HG03175 (cell line): ENCODE results near the gene RRBP1.

Experiments used
- ATAC-seq: cut with Tn5 transposase; IDR thresholded peaks from one replicate; pipeline ENCODE4 v1.9.1; 2021; ENCODE audit warnings: mild to moderate bottlenecking, moderate library complexity; ENCODE audit not compliant: unreplicated experiment

RRBP1 gene, protein sequence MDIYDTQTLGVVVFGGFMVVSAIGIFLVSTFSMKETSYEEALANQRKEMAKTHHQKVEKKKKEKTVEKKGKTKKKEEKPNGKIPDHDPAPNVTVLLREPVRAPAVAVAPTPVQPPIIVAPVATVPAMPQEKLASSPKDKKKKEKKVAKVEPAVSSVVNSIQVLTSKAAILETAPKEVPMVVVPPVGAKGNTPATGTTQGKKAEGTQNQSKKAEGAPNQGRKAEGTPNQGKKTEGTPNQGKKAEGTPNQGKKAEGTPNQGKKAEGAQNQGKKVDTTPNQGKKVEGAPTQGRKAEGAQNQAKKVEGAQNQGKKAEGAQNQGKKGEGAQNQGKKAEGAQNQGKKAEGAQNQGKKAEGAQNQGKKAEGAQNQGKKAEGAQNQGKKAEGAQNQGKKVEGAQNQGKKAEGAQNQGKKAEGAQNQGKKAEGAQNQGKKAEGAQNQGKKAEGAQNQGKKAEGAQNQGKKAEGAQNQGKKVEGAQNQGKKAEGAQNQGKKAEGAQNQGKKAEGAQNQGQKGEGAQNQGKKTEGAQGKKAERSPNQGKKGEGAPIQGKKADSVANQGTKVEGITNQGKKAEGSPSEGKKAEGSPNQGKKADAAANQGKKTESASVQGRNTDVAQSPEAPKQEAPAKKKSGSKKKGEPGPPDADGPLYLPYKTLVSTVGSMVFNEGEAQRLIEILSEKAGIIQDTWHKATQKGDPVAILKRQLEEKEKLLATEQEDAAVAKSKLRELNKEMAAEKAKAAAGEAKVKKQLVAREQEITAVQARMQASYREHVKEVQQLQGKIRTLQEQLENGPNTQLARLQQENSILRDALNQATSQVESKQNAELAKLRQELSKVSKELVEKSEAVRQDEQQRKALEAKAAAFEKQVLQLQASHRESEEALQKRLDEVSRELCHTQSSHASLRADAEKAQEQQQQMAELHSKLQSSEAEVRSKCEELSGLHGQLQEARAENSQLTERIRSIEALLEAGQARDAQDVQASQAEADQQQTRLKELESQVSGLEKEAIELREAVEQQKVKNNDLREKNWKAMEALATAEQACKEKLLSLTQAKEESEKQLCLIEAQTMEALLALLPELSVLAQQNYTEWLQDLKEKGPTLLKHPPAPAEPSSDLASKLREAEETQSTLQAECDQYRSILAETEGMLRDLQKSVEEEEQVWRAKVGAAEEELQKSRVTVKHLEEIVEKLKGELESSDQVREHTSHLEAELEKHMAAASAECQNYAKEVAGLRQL (N-terminal part only)

DNA sequence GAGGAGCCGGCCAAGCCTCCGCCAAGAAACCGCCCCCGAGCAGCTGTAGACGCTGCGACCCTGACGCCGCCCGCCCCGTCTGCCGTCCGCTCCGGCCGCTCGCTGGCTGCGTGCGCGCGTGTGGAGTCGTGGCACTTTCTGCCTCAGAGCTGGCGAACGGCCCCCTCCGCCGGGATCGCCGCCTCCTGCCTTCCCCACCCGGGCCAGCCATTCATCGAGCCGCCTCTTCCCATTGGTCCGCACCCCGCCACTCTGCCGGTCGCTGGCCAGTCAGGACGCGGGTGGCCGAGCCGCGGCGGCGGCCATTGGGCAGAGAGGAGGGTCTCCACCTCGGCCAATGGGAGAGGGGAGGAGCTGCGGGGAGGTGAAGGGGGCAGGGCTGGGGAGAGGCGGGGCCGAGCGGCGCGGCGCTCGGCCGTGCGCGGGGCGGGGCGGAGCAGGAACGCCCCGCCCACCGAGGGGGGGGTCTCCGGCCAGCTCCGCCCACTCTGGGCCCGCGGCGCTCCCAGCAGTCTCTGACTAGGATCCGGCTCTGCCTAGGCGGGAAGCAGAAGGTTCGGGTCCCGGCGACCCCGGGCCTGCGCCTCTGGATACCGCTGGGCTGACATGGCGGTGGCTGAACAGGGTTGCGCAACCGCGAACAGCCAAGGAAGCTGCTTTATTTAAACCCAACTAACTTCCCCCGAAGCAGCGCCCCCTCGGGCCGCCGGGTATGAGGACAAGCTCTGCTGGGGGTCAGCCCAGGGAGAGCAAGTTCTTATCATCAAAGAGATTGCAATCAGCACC, at the start of gene RRBP1:
TSS of gene RRBP1 (minus strand) at position 140 of the 786 bp plus-strand sequence. CDS start 21,735 bp downstream, outside the sequence.
- peak; percentile 89 for ATAC-seq

DNA sequence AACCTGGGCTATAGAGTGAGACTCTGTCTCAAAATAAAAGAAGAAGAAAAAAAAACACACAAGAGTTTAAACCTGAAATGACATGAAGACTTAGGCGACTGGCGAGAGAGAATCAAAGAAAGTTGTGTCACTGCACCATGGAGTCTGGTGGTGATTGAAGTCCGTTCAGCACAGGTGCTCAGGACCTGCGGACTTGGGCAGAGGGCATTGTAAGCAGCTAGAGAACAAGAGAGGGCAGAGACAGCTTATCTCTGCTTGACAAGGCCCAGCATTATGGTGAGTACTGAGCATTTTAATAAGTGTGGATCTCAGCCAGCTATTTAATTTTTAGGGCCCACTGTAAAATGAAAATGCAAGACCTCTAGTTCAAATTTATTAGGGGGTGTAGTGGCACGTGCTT, 49.2 kb upstream of the RRBP1 start:
- ATAC-seq: no peak

DNA sequence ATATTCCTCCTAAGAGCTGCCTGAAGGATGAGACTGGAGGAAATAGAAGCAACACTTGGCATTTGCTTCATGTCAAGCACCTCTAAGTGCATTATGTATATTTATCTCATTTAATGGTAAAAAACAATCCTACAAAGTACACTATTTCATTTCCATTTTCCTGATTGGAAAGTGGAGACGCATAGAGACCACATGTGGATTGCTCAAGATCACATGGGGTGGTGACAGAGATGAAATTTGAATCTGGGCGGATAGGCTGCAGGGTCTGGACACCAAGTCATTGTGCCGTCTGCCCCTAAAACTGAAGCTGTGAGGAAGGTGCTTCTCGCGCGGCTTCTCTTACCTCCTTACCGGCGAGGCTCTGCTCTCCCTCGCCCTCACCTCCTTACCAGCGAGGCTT, 48.0 kb upstream of the RRBP1 start:
- ATAC-seq: no peak

DNA sequence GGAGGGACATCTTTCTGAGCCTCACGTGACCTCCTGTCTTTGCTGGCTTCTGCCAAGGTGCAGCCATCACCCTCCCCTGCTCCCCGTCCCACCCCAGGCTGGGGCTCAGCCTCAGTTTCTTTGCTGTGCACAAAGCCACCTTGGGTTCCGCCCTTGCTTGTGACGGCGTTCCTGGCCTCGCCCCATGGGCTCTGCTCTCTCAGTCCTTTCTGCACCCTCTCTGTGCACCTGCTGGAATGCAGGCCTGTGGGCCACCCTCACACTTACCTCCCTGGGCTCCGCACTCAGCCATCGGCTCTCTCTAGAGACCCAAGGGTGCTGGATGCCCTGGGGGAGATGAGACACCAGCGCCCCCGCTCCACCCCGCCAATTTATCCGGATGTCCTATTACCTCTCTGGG, 46.0 kb upstream of the RRBP1 start:
- no peak for ATAC-seq

DNA sequence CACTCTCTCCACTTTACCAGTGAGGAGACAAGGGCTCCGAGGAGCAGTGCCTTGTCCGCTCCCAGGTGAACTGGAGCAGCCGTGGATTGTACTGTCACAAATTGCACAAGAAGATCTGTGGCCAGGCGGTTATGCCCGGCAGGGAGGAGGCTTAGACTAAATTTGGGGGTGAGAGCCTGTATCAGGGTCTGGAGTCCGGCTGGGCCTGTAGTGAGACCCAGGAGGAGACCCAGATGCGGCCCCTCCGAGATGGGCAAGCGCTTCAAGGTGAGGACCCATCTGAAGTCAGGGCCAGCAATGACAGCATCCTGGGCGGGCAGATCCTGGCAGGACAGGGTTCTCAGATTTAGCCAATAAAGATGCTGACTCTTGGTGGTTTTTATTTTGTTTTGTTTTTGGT, 45.3 kb upstream of the RRBP1 start:
- ATAC-seq: no peak

DNA sequence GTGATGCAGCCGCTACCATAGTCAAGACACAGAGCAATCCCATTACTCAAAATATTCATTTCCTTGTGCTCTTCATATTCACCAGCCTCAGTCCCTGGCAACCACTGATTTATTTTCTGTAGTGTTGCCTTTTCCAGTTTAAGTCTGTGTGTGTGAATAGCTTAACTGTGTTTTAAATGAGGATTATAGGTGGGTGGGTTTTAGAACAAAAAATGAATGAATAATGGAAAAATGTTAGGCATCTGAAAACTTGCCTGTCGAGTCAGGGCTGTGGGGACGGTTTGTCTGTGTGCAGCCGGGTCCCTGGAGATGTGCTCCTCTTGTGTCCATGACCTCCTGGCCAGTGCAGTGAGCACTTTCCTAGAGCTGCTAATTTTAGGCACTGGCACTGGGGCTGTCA, 44.9 kb upstream of the RRBP1 start:
- ATAC-seq: no peak

DNA sequence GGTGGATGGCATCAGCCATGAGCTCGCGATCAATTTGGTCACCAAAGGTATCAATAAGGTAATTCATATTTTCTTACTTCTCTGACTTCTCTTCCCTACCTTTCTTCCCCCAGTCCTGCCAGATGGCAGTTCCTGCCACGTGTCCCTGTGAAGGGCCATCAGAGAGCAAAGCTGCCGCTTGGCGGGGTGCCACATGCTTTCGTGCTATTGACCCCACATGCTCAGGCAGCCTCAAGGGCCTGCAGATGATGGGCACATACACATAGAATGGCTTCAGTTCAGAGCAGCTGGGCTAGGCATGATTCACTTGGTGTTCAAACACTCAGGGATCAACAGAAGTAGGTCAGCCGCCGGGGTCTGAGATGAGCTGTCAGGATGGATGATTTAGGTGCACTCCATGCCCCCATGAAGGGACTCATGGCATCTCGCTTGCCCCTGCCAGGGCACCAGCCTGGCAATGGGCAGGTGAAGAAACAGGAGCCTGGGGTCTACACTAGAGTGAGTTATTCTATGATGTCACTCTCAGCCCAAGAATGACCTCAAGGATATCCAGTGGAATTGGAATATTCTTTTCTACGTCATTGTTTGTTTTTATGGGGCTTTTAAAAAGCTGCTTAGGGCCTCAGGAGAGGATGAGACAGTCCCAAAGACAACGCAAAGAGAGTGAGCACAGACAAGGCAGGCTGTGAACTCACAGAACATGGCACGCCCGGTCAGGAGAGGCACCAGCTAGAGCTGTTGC, 43.2 kb upstream of the RRBP1 start:
- ATAC-seq: no peak

DNA sequence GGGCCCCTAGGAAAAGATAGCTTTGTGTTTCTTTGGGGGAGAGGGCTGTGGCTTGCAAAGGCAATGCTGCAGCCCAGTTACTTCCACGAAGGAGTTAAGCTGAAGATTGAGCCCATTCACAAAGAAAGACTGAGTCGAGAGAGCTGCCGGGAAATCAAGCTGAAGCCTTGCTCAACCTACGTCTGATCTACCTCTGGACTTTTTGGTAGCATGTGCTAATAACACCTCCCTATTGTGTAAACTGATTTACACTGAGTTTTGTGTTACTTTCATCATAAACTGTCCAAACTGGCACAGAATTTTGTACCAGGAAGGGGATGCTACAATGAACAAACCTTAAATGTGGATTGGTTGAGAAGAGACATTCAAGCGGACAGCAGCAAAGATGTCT, 41.3 kb upstream of the RRBP1 start:
- ATAC-seq: no peak

DNA sequence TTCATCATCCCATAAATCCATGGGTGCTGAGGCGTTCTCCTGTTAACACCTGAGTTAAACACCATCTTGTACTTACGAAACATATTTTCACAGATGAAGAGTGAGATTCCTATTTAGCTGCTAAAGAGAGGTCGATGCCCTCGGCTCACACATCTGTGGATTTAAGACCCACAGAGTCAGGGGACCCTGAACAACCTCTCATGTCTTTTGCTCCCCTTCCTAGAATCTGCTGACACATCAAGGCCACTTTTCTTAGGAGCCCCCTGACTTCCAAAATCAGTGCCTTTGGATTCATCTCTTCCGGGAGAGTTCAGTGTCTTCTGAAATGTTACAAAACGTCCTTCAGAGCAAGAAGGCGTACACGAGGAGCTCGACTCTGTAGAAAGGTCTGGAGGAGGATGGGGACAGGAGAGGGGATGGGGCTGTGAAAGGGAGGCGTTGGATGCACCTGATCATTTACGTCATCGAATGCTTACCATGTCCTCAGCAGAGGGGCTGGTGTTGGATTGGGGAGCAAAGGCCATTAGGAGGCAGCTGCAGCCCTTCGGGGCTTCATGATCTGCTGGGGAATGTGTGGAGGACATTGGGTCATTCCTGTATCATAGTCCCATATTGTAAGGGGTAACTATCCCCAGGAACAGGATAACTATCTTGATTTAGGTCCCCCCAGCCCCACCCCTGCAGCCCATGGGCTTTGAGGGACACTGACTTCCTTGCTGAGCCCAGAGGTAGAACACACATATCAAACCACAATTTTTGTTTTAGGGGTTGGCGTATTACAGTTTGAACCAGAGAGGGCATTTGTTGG, 40.7 kb upstream of the RRBP1 start:
- no peak for ATAC-seq

DNA sequence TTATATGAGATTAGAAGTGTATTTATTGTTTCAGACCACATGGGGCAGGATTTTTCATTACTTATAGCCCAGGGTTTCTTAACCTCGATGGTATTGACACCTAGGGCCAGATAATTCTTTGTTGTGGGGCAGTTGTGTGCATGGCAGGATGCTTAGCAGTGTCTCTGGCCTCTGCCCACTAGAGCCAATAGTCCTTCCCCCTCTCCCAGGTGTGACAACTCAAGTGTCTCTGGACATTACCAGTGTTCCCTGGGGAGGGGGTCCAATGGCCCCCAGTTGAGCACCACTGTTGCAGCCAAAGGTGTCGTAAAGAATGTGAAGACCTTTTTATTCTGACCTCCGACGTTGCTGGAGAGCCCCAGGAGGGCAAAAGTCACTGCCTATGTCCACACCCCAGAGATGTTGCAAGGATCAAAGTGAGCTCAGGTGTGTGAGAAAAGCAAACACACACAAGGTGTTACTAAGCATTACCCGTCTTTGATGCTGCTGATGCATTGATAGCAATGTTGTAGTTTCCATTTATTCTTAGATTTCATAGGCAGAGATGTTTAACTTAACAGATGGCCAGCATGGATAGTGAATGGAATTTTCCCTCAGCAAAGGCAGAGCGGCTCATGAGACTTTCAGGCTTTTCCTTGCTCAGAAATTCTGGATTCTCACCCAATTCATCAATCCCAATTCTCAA, 39.9 kb upstream of the RRBP1 start:
- ATAC-seq: no peak

DNA sequence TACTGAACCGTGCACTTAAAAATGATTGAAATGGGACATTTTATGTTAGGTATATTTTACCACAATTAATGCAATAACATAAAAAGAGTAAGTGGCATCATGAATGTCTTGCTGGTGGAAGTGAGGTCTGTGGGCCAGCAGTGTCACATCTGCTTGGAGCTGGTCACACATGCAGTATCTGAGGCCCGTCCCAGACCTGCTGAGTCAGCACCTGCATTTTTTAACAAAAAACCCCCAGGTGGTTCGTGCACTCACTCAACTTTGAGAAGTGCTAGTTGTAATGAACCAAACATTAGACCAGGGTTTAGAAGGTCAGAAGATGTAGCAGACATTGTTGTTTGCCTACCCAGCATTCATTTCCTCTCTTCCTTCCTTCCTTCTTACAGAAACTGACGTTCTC, 38.7 kb upstream of the RRBP1 start:
- ATAC-seq: no peak

DNA sequence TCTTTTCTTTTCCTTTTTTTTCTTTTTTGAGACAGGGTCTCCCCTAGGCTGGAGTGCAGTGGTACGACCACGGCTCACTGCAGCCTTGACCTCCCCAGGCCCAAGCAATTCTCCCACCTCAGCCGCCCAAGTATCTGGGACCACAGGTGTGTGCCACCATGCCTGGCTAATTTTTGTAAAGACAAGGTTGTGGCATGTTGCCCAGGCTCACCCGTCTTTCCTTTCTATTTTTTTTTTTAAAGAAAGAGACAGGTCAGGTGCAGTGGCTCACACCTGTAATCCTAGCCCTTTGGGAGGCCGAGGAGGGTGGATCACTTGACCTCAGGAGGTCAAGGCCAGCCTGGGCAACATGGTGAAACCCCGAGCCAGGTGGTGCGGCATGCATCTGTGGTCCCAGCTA, 34.3 kb upstream of the RRBP1 start:
- no peak for ATAC-seq

DNA sequence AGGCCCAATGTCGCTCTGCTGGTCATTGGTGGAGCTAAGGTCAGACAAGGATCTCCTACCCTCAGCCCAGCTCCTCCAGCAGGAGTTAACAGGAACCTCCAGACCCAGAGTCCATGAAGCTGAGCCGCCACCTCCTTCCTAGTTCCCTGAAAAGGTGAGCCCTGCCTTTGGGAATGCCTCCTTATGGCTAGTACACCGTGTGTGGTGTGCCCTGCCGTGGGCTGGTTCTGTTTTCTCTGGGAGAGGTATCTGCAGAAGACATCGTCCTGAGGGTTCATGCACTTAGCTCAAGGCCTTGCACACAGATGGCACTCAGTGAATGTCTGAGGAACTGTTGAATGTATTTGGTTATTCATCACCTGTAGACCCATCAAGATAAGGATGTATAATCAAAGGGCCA, 33.0 kb upstream of the RRBP1 start:
- ATAC-seq: no peak

DNA sequence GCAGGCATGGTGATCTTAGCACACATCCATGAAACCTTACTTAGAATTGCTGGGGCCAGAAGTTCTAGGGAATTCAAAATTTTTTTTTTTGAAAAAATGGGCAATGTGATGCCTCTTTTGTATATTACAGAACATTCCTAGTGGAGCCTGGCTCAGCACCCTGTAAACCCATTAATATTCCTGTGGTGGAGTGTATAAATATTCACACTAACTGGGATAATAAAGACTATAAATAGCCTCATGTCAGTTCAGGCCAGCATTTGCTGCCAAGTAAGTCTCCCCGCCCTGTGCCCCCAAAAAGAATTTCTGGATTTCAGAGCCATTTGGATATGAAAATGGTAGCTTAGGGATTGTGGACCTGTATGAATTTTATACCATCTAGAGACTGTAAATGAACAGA, 32.6 kb upstream of the RRBP1 start:
- ATAC-seq: no peak

DNA sequence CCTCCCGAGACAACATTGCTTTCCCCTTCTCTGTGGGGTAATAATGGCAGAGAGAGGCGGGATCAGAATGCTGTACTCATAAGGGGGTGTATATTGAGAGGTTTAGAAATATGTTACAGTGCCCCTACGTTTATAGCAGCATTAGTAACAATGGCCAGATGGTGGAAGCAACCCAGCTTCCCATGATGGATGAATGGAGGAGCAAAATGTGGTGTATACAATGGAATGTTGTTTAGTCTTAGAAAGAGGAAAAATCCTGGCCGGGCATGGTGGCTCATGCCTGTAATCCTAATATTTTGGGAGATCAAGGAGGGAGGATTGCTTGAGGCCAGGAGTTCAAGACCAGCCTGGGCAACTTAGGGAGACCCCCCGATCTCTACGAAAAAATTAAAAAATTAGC, 30.7 kb upstream of the RRBP1 start:
- no peak for ATAC-seq

DNA sequence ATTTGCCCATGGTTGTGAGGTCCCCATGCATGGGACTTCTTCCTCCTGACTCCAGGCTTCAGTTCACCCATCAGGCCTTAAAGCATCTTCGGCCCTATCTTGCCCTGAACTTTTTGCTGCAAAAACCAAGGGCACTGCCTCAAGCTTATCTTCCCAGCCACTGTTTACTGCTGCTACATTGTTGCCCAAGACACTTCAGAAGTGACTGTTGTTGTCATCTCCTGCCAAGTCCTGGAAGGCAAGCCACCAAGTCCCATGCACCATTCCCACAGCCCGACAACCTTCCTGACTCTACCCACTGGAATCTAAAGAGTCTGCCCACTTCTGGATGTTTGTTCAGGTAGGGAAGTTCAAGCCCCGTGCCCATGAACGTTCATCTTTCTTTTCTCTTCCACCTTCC, 30.2 kb upstream of the RRBP1 start:
- no peak for ATAC-seq

DNA sequence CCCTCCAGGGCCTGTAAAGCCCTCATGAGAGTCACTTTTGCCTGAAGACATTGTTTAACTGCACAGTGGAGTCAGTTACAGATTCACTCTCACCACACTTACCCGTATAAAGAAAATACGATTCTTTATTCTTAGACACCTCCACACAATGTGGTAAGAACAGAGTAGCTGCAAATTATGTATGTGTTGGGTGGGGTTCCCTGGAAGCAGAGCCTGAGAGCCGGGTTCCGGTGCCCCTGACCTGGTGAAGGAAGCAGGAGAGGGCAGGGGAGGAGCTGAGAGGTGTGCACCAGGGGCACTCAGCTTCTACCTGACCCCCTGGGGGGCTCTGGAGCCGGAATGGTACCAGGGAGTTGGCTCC, 29.2 kb upstream of the RRBP1 start:
- no peak for ATAC-seq

DNA sequence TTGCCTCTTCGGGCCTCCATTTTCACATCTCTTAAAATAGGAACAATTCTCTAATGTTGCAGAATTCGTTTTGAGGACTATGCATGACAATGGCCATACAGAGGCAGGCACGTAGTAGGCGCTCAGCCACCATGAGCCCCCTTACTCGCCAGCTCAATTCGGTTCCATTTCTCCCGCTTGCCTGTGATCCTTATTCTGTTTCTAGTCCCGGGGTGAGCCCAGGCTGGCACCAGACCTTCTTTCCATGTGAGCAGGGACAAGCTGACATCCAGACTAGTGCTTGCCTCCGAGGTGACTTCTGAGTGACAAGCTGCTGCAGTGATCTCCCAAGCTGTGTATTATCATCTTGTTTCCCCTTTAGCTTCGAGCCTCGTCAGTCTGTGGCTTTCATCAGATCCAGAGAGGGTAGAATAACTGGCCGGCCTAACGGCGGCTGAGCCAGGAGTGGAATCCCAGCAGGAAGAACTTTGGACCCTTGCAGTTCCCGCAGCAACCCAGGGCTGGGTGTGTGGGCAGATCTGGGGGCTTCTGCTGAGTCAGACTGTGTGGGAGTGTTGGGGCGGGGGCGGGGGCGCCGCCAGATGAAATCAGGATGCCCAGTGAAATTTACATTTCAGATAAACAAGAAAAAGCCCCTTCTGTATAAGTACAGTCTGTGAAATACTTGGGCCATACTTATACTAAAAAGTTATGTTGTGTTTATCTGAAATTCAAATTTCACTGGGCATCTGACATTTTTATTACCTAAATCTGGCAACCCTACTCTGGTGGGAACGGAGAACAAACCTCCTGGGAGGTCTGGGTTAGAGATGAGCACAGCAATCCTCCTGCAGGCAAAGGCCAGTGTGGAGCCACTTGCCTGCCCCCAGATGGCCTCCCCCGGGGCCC, 28.6 kb upstream of the RRBP1 start:
- no peak for ATAC-seq
